WTC11 (cell line): Measurements from ENCODE around the gene PLD1. TPM values are rescaled to one million over a fixed set of nuclear protein-coding genes. Genes with fewer than 3 reads are reported as not detected.

Experiments used
- ATAC-seq: fragments of 200-7000 bp; cut with Tn5 transposase; 2 replicates; pipeline ENCODE4 v1.10.0; 2021; ENCODE audit warnings: mild to moderate bottlenecking, moderate library complexity
- CTCF ChIA-PET: fragments of 300-600 bp; sonication (Branson Sonifier 250); formaldehyde crosslinking; loops from one replicate; lab custom pipeline; 2021; ENCODE audit warnings: antibody characterized with exemption; lab: Charles Lee
- POLR2A ChIA-PET: fragments of 350-600 bp; sonication (Branson Sonifier 250); formaldehyde crosslinking; loops from one replicate; lab custom pipeline; 2021; ENCODE audit warnings: antibody characterized with exemption; lab: Charles Lee
- DNase-seq: peaks from one replicate; pipeline ENCODE4 v3.0.0; 2021; ENCODE audit warnings: low spot score
- H3K27ac Mint-ChIP-seq: 2 replicates; pipeline ENCODE4 v1.8.0; 2021; ENCODE audit warnings: mixed read lengths
- H3K27me3 Mint-ChIP-seq: 2 replicates; pipeline ENCODE4 v1.8.0; 2021; ENCODE audit warnings: low read depth, mild to moderate bottlenecking, moderate library complexity, mixed read lengths
- H3K36me3 Mint-ChIP-seq: 2 replicates; pipeline ENCODE4 v1.8.0; 2021; ENCODE audit warnings: mixed read lengths
- H3K4me1 Mint-ChIP-seq: 2 replicates; pipeline ENCODE4 v1.8.0; 2022; ENCODE audit warnings: mixed read lengths
- H3K4me3 Mint-ChIP-seq: 2 replicates; pipeline ENCODE4 v1.8.0; 2021; ENCODE audit warnings: mild to moderate bottlenecking, moderate library complexity, mixed read lengths
- H3K9me3 Mint-ChIP-seq: 2 replicates; pipeline ENCODE4 v1.8.0; 2021; ENCODE audit warnings: mixed read lengths
- ATF1 ChIP-seq: sonication (generic); formaldehyde crosslinking; IDR thresholded peaks from 2 replicates; pipeline ENCODE4 v1.8.1; 2023; ENCODE audit warnings: mild to moderate bottlenecking, moderate library complexity, missing genetic modification reagents
- CREM ChIP-seq: sonication (generic); formaldehyde crosslinking; IDR thresholded peaks from 2 replicates; pipeline ENCODE4 v1.8.1; 2022; ENCODE audit warnings: mild to moderate bottlenecking, missing genetic modification reagents, moderate library complexity
- ETV6 ChIP-seq: sonication (generic); formaldehyde crosslinking; IDR thresholded peaks from 2 replicates; pipeline ENCODE4 v1.8.1; 2022; ENCODE audit warnings: mild to moderate bottlenecking, missing genetic modification reagents
- GRHL2 ChIP-seq: fragments of 250-450 bp; sonication (Bioruptor Pico); IDR thresholded peaks from 2 replicates; pipeline ENCODE4 v1.8.0; 2022; ENCODE audit warnings: mild to moderate bottlenecking, moderate library complexity; ENCODE audit not compliant: insufficient replicate concordance, severe bottlenecking
- IRF1 ChIP-seq: sonication (generic); formaldehyde crosslinking; IDR thresholded peaks from 2 replicates; pipeline ENCODE4 v1.8.0; 2023; ENCODE audit warnings: missing genetic modification reagents
- MAX ChIP-seq: sonication (generic); formaldehyde crosslinking; IDR thresholded peaks from 2 replicates; pipeline ENCODE4 v1.8.0; 2022; ENCODE audit warnings: mild to moderate bottlenecking, missing genetic modification reagents
- OVOL2 ChIP-seq: fragments of 250-450 bp; sonication (Bioruptor Pico); IDR thresholded peaks from 2 replicates; pipeline ENCODE4 v1.9.0; 2021; ENCODE audit warnings: mild to moderate bottlenecking, borderline replicate concordance
- SMAD3 ChIP-seq: sonication (generic); formaldehyde crosslinking; IDR thresholded peaks from 2 replicates; pipeline ENCODE4 v1.8.0; 2022; ENCODE audit warnings: missing genetic modification reagents, mild to moderate bottlenecking, borderline replicate concordance
- SMAD4 ChIP-seq: sonication (generic); formaldehyde crosslinking; IDR thresholded peaks from 2 replicates; pipeline ENCODE4 v1.8.0; 2022; ENCODE audit warnings: mild to moderate bottlenecking, missing genetic modification reagents
- TCF7 ChIP-seq: sonication (generic); formaldehyde crosslinking; IDR thresholded peaks from 2 replicates; pipeline ENCODE4 v1.8.0; 2022; ENCODE audit warnings: mild to moderate bottlenecking, low read depth, missing genetic modification reagents, moderate library complexity
- TP53 ChIP-seq: sonication (generic); formaldehyde crosslinking; IDR thresholded peaks from 2 replicates; pipeline ENCODE4 v1.8.1; 2023; ENCODE audit warnings: mild to moderate bottlenecking, missing genetic modification reagents
- ZNF121 ChIP-seq: sonication (generic); formaldehyde crosslinking; IDR thresholded peaks from 2 replicates; pipeline ENCODE4 v1.8.0; 2023; ENCODE audit warnings: missing genetic modification reagents
- ZNF263 ChIP-seq: sonication (generic); formaldehyde crosslinking; IDR thresholded peaks from 2 replicates; pipeline ENCODE4 v1.8.1; 2022; ENCODE audit warnings: low read depth, mild to moderate bottlenecking, moderate library complexity, missing genetic modification reagents
- ZNF425 ChIP-seq: fragments of 250-450 bp; sonication (Bioruptor Pico); conservative IDR thresholded peaks from 2 replicates; pipeline ENCODE4 v1.9.0; 2021; ENCODE audit warnings: mild to moderate bottlenecking
- ZNF671 ChIP-seq: fragments of 250-450 bp; sonication (Bioruptor Pico); IDR thresholded peaks from 2 replicates; pipeline ENCODE4 v1.8.0; 2021; ENCODE audit warnings: mild to moderate bottlenecking
- total RNA-seq: library from RNA; stranded (reverse); gene quantifications from 3 replicates; pipeline ENCODE4 v1.2.3, GENCODE V29; 2021
- TF ChIP-seq, protein P1 (sequence below): fragments of 200-600 bp; IDR thresholded peaks from 2 replicates; pipeline ENCODE4 v1.8.0; 2022; ENCODE audit warnings: antibody characterized with exemption
- TF ChIP-seq, protein P2 (sequence below): sonication (generic); formaldehyde crosslinking; IDR thresholded peaks from 2 replicates; pipeline ENCODE4 v1.8.1; 2023; ENCODE audit warnings: mild to moderate bottlenecking, missing genetic modification reagents

The PLD1 gene
- total RNA-seq, 1 experiment from 2014 or later = 4.0 TPM

DNA sequence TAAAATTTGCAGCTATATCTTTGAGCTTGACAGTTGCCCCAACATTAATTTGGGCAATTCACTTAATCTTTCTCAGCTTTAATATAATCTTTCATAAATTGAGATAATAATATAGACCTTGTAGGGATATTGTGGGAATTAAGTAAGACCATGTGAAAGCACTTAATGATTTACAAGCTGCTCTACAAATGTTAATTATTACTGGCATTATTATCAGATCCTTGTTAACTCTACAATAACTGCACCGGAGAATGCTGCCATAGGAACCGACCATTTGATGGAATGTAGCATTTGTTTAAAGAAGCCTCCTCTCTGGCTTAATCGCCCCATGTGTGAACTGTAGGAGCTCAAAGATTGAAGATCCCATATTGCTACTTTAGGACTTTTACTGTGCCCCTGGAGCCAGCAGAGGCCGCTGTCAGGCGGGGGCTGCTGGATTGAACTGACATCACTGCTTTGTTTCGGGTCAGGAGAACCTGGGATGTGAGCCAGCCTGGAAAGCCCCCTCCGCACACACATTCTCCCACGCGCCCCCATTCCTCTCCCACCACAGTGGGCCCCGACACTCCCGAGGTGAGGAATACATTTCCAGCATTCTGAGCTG lies 195.9 kb downstream of the PLD1 start:
- no peak overlapping the region for H3K27ac Mint-ChIP-seq
- DNase-seq = peak; percentile 68
- H3K36me3 Mint-ChIP-seq = peaks cover 5% of the 10 kb centered on the region; the same call in 1 of the 2 replicates
- peak; percentile 96 for ATAC-seq
- TF ChIP-seq, protein P1, sequence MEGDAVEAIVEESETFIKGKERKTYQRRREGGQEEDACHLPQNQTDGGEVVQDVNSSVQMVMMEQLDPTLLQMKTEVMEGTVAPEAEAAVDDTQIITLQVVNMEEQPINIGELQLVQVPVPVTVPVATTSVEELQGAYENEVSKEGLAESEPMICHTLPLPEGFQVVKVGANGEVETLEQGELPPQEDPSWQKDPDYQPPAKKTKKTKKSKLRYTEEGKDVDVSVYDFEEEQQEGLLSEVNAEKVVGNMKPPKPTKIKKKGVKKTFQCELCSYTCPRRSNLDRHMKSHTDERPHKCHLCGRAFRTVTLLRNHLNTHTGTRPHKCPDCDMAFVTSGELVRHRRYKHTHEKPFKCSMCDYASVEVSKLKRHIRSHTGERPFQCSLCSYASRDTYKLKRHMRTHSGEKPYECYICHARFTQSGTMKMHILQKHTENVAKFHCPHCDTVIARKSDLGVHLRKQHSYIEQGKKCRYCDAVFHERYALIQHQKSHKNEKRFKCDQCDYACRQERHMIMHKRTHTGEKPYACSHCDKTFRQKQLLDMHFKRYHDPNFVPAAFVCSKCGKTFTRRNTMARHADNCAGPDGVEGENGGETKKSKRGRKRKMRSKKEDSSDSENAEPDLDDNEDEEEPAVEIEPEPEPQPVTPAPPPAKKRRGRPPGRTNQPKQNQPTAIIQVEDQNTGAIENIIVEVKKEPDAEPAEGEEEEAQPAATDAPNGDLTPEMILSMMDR = peak; percentile 45; the same call in 1 of the 2 replicates
- no peak for TF ChIP-seq ZNF121 (CRISPR knock-in tag)
- 0 out of 2 replicates have a peak, but pooled peaks have one; percentile 41 for TF ChIP-seq CREM (CRISPR knock-in tag)
- TF ChIP-seq ZNF425 (CRISPR knock-in tag) = no peak
- no peak overlapping the region for H3K4me3 Mint-ChIP-seq
- no peaks in the 10 kb centered on the region for H3K27me3 Mint-ChIP-seq
- CTCF ChIA-PET = interaction anchor here (0.5 to 3.1 kb wide), 86 partner anchors 9 to 1113 kb away, joined by 3 to 80 read pairs (median 4); partner anchors contain the start of genes PLD1, TMEM212 and TNIK
- POLR2A ChIA-PET = no interaction called here
- H3K9me3 Mint-ChIP-seq = peaks cover 9% of the 10 kb centered on the region
- no peaks in the 10 kb centered on the region for H3K4me1 Mint-ChIP-seq

GRCh38 chr3:171607452-171607851 lies 202.8 kb downstream of the PLD1 start:
- ChIA-PET CTCF (no interaction called here), POLR2A (no interaction called here)
- no peak for DNase-seq
- Mint-ChIP-seq H3K27me3 (no peaks in the 10 kb centered on the region), H3K4me1 (no peaks in the 10 kb centered on the region), H3K27ac (no peak overlapping the region), H3K4me3 (no peak overlapping the region), H3K9me3 (no peaks in the 10 kb centered on the region), H3K36me3 (no peaks in the 10 kb centered on the region)
- TF ChIP-seq GRHL2 (CRISPR knock-in tag) (no peak), TP53 (CRISPR knock-in tag) (no peak), ZNF671 (CRISPR knock-in tag) (no peak), OVOL2 (CRISPR knock-in tag) (no peak), SMAD3 (CRISPR knock-in tag) (no peak), ZNF263 (CRISPR knock-in tag) (no peak), TCF7 (CRISPR knock-in tag) (no peak), ATF1 (no peak), ETV6 (no peak), SMAD4 (CRISPR knock-in tag) (no peak), IRF1 (CRISPR knock-in tag) (no peak), MAX (CRISPR knock-in tag) (no peak)
- TF ChIP-seq, protein P2, sequence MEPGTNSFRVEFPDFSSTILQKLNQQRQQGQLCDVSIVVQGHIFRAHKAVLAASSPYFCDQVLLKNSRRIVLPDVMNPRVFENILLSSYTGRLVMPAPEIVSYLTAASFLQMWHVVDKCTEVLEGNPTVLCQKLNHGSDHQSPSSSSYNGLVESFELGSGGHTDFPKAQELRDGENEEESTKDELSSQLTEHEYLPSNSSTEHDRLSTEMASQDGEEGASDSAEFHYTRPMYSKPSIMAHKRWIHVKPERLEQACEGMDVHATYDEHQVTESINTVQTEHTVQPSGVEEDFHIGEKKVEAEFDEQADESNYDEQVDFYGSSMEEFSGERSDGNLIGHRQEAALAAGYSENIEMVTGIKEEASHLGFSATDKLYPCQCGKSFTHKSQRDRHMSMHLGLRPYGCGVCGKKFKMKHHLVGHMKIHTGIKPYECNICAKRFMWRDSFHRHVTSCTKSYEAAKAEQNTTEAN (CRISPR knock-in tag) = no peak
- no peak for ATAC-seq
